Measurements from ENCODE around the gene PNPT1. TPM values are rescaled to one million over a fixed set of nuclear protein-coding genes. Genes with fewer than 3 reads are reported as not detected.

Gene PNPT1
- polyA plus RNA-seq, 1 donor from 2014 or later, result 23.4 TPM

DNA sequence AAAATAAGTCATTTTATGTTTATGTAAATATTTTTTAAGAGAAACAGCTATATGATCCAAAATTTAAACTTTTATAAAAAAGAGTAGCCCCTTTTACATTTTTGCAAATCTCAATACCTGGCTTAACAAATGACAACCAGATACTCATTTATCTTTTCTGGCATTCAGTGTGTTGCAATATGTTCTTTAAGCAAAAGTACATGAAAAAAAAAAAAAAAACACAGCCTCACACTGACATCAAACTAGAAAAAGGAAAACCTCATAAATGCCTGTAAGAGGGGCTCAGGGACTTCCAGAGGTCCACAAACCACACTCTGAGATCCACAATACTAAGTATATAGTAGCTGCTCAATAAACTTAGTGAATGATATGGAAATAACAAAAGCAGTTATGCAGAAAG, 98.1 kb downstream of the PNPT1 start:
- Histone ChIP-seq H3K27me3 (ENCODE audit: insufficient read depth, low read depth, low read length) (no peaks in the 10 kb centered on the region), H3K9me3 (ENCODE audit: low read length) (no peaks in the 10 kb centered on the region), H2AFZ (ENCODE audit: low read depth, low read length) (no peak overlapping the region), H3K4me2 (ENCODE audit: low read length) (no peak overlapping the region), H3F3A (ENCODE audit: insufficient read depth, low read length, poor library complexity, severe bottlenecking) (no peaks in the 10 kb centered on the region), H3K79me2 (replicated peaks; ENCODE audit: insufficient read depth, low read length) (peaks cover 18% of the 10 kb centered on the region), H3K4me3 (ENCODE audit: low read length) (no peak overlapping the region), H3K27ac (ENCODE audit: low read length) (no peak overlapping the region), H4K20me1 (ENCODE audit: insufficient read depth) (no peaks in the 10 kb centered on the region), H3K9me2 (ENCODE audit: insufficient read depth, low read length) (no peaks in the 10 kb centered on the region), H3K9ac (ENCODE audit: low read length) (no peak overlapping the region), H3K36me3 (ENCODE audit: insufficient read depth, low read length) (peaks cover 3% of the 10 kb centered on the region)
- TF ChIP-seq MXI1 (conservative IDR thresholded peaks at IDR 0.05; ENCODE audit: poor library complexity, severe bottlenecking), result no peak

DNA sequence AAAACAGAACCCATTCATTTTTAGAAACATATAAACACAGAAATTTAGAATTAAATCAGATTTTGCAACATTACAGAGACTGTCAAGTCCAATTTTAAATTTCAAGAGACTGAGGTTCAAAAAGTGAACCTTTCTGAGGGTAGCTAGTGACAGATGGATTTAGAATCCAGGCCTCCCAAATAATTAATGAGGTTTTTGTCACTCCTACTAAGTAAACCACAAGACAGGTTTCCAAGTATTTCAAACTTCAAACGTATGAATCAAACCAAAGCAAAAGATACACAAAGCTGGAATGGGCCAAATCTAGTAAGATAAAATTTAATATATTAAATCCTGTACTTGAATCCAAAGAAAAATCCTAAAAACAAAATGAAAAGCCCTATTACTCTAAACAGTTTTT, 101.5 kb downstream of the PNPT1 start:
- H3K79me2 ChIP-seq (replicated peaks; ENCODE audit: insufficient read depth, low read length), result peaks cover 18% of the 10 kb centered on the region
- no peaks in the 10 kb centered on the region for H3K9me3 ChIP-seq (ENCODE audit: low read length)
- H3F3A ChIP-seq (ENCODE audit: insufficient read depth, low read length, poor library complexity, severe bottlenecking), result no peaks in the 10 kb centered on the region
- no peaks in the 10 kb centered on the region for H4K20me1 ChIP-seq (ENCODE audit: insufficient read depth)
- no peaks in the 10 kb centered on the region for H3K27me3 ChIP-seq (ENCODE audit: insufficient read depth, low read depth, low read length)
- H3K9ac ChIP-seq (ENCODE audit: low read length), result no peak overlapping the region
- H2AFZ ChIP-seq (ENCODE audit: low read depth, low read length), result no peak overlapping the region
- no peaks in the 10 kb centered on the region for H3K9me2 ChIP-seq (ENCODE audit: insufficient read depth, low read length)
- H3K4me3 ChIP-seq (ENCODE audit: low read length), result no peak overlapping the region
- TF ChIP-seq RAD21 (conservative IDR thresholded peaks at IDR 0.05) (no peak), EP300 (conservative IDR thresholded peaks at IDR 0.05; ENCODE audit: poor library complexity, severe bottlenecking) (no peak), TAF1 (IDR thresholded peaks at IDR 0.05; ENCODE audit: low read depth) (no peak), MXI1 (conservative IDR thresholded peaks at IDR 0.05; ENCODE audit: poor library complexity, severe bottlenecking) (no peak), POLR2AphosphoS5 (IDR thresholded peaks at IDR 0.05) (no peak), SMC3 (conservative IDR thresholded peaks at IDR 0.05; ENCODE audit: poor library complexity) (no peak), EZH2 (IDR thresholded peaks at IDR 0.05; ENCODE audit: borderline replicate concordance, insufficient read depth, low read length, poor library complexity, severe bottlenecking) (no peak)
- TF ChIP-seq, protein P1, sequence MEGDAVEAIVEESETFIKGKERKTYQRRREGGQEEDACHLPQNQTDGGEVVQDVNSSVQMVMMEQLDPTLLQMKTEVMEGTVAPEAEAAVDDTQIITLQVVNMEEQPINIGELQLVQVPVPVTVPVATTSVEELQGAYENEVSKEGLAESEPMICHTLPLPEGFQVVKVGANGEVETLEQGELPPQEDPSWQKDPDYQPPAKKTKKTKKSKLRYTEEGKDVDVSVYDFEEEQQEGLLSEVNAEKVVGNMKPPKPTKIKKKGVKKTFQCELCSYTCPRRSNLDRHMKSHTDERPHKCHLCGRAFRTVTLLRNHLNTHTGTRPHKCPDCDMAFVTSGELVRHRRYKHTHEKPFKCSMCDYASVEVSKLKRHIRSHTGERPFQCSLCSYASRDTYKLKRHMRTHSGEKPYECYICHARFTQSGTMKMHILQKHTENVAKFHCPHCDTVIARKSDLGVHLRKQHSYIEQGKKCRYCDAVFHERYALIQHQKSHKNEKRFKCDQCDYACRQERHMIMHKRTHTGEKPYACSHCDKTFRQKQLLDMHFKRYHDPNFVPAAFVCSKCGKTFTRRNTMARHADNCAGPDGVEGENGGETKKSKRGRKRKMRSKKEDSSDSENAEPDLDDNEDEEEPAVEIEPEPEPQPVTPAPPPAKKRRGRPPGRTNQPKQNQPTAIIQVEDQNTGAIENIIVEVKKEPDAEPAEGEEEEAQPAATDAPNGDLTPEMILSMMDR (IDR thresholded peaks at IDR 0.05; ENCODE audit: poor library complexity, severe bottlenecking), result no peak
- TF ChIP-seq, protein P2, sequence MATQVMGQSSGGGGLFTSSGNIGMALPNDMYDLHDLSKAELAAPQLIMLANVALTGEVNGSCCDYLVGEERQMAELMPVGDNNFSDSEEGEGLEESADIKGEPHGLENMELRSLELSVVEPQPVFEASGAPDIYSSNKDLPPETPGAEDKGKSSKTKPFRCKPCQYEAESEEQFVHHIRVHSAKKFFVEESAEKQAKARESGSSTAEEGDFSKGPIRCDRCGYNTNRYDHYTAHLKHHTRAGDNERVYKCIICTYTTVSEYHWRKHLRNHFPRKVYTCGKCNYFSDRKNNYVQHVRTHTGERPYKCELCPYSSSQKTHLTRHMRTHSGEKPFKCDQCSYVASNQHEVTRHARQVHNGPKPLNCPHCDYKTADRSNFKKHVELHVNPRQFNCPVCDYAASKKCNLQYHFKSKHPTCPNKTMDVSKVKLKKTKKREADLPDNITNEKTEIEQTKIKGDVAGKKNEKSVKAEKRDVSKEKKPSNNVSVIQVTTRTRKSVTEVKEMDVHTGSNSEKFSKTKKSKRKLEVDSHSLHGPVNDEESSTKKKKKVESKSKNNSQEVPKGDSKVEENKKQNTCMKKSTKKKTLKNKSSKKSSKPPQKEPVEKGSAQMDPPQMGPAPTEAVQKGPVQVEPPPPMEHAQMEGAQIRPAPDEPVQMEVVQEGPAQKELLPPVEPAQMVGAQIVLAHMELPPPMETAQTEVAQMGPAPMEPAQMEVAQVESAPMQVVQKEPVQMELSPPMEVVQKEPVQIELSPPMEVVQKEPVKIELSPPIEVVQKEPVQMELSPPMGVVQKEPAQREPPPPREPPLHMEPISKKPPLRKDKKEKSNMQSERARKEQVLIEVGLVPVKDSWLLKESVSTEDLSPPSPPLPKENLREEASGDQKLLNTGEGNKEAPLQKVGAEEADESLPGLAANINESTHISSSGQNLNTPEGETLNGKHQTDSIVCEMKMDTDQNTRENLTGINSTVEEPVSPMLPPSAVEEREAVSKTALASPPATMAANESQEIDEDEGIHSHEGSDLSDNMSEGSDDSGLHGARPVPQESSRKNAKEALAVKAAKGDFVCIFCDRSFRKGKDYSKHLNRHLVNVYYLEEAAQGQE (IDR thresholded peaks at IDR 0.05; ENCODE audit: borderline replicate concordance), result no peak
- peaks cover 3% of the 10 kb centered on the region for H3K36me3 ChIP-seq (ENCODE audit: insufficient read depth, low read length)
- no peak overlapping the region for H3K27ac ChIP-seq (ENCODE audit: low read length)
- no peak overlapping the region for H3K4me2 ChIP-seq (ENCODE audit: low read length)
